DMS114 treated with DMSO at 0.1 percent for 48 hours (cell line): Measurements from ENCODE around the gene APOBEC3H.
"Not testable (repeated sequence)": the region's sequence is repeated elsewhere in the genome, so short reads cannot be mapped to it uniquely, and the experiment has no call there.

ENCODE experiments used
- DNase-seq: peaks from one replicate; lab custom pipeline; 2025; ENCODE audit not compliant: unreplicated experiment; lab: John Stamatoyannopoulos, UW

APOBEC3H gene

DNA sequence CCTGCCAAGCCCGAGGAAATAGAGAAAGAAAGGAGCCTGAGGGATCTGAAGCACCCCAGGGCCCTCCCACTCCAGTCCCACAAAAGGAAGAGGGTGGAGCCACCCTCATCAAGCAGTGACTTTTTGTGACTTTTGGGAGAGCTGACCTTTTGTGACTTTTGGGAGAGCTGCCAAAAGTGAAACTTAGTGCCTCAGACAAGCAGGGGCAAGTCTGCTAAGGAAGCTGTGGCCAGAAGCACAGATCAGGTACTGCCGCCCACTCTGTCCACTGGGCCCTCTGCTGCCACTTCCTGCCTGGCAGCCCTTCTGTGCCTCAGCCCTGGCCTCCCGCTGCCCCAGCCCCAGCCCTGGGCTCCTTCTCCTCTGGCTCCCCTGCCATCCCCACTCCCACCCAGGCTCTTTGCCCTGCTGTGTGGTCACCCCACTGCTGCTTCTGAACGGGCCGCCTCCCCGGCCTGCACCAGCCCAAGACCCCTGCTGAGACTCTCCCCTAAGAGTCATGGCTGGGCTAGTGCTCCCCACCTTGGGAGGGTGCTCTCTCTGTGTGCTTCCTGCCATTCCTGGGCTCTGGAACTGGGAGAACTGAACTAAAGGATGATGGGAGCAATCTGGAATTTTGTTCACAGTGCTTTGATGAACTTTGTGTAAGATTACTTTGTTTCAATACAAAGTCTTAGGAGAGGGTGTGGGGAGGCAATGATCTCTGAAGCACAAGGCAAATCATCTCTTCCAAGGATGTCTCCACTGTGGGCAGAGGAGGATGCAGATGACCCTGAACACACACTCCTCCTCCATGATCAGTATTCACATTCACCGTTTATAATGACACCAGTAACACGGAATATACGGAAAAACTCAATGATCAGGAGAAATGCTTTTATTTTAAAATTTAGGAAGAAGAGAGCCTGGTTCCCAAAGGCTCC, at the start of gene APOBEC3H:
Gene APOBEC3H, plus strand, starts transcription at position 147 of the 923 bp plus-strand sequence. CDS start 3,035 bp downstream, outside the sequence.
- no peak for DNase-seq

DNA sequence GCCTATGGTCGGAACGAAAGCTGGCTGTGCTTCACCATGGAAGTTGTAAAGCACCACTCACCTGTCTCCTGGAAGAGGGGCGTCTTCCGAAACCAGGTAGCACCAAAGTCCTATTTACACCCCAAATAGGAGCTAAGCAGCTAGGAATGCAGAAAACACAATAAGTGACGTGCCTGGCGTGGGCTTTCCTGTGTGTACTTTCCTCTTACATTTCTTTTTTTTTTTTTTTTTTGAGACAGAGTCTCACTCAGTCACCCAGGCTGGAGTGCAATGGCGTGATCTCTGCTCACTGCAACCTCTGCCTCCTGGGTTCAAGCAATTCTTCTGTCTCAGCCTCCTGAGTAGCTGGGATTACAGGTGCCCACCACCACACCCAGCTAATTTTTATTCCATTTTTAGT, 47.6 kb upstream of the APOBEC3H start:
- DNase-seq, result not testable (repeated sequence)

DNA sequence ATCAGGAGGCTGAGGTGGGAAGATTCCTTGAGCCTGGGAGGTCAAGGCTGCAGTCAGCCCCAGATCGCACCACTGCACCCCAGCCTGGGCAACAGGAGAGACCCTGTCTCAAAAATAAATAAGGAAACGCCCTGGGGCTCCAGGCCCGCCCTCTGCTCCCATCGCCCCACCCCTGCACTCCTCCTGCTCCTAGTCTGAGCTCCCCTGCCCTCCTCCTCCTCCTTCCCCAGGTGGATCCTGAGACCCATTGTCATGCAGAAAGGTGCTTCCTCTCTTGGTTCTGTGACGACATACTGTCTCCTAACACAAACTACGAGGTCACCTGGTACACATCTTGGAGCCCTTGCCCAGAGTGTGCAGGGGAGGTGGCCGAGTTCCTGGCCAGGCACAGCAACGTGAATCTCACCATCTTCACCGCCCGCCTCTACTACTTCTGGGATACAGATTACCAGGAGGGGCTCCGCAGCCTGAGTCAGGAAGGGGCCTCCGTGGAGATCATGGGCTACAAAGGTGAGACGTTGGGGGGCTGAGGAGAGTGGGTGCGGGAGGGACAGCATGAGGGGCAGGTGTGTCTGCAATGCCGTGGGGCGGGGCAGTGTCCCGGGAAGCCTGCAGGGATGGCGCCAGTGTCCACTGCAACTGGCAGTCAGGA, 45.1 kb upstream of the APOBEC3H start:
- DNase-seq, result not testable (repeated sequence)

DNA sequence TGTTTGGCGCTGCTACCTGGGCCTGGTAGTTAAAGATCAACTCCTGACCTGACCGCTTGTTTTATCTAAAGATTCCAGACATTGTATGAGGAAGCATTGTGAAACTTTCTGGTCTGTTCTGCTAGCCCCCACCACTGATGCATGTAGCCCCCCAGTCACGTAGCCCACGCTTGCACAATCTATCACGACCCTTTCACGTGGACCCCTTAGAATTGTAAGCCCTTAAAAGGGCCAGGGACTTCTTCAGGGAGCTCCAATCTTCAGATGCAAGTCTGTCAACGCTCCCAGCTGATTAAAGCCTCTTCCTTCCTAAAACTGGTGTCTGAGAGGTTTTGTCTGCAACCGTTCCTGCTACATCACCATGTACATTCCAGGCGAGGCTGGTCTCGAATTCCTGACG, 41.4 kb upstream of the APOBEC3H start:
- no peak for DNase-seq

DNA sequence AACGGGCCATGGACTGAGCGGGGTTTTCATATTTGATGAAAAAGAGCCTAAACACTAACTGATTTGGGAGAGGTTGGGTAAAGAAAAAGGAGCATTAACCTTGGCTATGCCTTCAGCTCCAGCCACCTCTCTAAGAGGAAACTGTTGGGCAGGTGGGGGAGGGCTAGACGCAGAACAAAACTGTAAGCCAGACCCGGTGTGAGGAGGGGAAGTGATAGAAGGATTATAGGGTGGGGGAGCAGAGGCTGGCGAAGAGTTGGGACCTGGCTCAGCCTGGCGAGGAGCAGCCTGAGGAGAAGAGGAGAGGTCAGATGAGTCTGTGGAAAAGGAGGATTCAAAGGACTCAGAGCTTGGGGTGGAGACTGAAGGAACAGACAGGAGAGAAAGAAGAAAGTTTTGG, 35.8 kb upstream of the APOBEC3H start:
- not testable (repeated sequence) for DNase-seq

DNA sequence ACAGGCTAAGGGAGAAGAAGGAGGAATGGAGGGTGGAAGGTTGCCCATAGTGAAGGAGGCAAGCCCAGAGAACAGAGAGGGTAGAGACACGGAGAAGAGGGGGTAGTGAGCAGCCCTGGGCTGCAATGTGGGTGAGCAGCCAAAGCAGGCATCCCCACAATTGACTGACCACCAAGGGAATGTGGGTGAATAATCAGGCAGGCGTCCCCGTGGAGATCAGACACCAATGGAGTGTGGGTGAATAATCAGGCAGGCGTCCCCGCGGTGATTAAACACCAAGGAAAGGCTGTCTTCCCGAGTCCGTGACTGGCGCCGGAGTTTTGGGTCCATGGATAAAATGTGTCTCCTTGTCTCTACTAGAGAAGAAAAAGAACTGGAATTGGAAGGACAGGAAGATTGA, 35.1 kb upstream of the APOBEC3H start:
- DNase-seq, result not testable (repeated sequence)

DNA sequence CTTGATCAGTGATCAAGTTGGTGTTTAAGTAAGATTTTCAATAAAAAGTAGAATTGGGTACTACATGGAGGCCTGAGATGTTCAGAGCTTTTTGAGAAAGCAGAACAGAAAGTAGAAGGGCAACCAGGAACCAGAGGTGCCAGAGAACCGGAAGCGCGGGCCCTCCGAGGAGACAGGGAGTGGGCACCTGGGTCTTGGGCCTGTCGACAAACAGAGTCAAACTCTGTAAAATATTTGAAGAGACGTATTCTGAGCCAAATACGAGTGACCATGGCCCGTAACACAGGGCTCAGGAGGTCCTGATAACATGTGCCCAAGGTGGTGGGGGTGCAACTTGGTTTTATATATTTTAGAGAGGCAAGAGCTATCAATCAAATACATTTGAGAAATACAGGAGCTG, 33.1 kb upstream of the APOBEC3H start:
- not testable (repeated sequence) for DNase-seq

DNA sequence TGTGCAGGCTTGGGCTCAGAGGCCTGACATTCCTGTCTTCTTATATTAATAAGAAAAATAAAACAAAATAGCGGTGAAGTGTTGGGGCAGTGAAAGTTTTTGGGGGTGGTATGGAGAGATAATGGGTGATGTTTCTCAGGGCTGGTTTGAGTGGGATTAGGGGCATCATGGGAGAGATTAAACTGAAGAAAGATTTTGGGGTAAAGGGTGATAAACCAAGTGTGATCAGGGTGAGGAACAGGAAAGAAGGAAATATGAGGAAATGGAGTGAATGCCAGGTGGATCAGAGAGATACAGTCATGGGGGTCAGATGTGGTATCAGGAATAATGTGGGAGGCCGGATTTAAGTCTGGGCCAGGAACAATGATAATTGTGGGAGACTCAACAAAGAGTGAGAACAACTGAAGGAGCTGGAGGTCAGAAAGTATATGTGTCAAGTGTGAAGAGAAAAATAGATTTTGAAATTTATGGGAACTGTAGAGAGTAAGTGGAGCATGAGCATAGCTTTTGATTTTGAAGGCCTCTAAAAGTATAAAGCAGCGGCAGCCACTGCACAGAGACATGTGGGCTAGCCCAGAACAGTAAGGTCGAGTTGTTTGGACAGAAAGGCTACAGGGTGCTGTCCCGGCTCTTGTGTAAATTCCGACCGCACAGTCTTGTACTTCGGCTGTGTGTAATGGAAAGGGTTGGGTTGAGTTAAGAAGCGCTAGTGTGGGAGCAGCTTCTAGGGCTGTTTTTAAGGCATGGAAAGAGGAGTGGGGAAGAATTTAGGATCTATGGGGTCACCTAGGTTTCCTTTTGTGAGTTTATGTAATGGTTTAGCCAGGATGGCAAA, 30.4 kb upstream of the APOBEC3H start:
- not testable (repeated sequence) for DNase-seq

DNA sequence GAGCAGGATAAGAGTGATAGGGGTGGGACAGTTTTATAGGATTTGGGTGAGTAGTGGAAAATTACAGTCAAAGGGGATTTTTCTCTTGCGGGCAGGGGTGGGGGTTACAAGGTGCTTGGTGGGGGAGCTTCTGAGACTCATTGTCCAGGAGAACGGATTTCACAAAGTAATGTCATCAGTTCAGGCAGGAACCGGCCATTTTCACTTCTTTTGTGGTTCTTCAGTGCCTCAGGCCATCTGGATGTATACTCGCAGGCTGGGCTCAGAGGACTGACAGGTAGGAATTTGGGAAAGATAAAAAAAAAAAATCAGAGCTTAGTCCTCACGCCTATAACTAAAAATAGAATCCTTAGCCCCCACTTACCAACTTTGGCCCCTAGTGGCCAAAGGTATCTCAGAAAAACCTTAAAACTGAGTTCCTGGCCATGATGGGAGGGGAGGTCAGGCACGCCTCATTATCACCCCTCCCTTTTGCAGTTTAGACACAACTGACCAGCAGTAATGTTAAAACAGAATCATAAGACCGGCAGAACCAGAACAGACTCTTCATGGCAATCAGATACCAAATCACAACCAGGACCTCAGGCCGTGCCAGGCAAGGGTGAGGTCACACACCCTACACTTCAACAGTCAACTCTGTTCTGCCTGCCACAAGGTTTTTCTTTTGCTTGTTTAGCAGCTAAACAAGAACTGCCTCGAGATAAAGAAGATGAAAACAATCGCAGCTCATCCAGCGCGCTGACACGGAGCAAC, 28.8 kb upstream of the APOBEC3H start:
- no peak for DNase-seq

DNA sequence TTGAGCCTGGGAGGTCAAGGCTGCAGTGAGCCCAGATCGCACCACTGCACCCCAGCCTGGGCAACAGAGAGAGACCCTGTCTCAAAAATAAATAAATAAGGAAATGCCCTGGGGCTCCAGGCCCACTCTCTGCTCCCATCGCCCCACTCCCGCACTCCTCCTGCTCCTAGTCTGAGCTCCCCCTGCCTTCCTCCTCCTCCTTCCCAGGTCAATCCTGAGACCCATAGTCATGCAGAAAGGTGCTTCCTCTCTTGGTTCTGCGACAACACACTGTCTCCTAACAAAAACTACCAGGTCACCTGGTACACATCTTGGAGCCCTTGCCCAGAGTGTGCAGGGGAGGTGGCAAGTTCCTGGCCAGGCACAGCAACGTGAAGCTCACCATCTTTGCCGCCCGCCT, 26.9 kb upstream of the APOBEC3H start:
- no peak for DNase-seq

DNA sequence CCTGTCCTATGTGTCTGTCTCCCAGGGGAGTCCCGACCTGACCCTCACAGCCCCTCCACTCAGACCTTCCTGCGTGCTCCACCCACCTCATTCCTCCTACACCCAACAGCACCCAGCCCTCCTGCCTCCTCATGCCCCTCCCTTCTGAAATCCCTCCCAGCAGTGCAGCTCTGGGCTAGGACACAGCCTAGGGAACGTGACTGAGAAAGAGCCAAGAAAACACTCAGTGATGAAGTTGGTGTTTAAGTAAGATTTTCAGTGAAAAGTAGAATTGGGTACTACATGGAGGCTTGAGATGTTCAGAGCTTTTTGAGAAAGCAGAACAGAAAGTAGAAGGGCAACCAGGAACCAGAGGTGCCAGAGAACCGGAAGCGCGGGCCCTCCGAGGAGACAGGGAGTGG, 24.5 kb upstream of the APOBEC3H start:
- not testable (repeated sequence) for DNase-seq

DNA sequence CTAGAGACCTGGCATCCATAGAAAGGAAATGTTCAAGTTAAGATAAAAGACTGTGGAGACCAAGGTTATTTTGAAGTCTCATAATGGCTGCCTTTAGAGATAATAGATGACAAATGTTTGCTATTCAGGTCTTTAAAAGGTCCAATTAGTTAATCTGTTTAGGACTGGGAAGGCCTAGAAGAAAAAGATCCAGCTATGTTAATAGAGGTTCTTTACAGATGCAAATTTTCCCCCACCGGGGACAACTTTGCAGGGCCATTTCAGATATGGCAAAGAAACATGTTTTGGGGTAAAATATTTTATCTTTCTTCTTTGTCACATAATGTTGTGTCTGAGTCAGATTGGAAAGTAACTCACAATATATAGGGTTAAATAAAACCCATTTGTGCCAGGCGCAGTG, 23.1 kb upstream of the APOBEC3H start:
- DNase-seq, result no peak

DNA sequence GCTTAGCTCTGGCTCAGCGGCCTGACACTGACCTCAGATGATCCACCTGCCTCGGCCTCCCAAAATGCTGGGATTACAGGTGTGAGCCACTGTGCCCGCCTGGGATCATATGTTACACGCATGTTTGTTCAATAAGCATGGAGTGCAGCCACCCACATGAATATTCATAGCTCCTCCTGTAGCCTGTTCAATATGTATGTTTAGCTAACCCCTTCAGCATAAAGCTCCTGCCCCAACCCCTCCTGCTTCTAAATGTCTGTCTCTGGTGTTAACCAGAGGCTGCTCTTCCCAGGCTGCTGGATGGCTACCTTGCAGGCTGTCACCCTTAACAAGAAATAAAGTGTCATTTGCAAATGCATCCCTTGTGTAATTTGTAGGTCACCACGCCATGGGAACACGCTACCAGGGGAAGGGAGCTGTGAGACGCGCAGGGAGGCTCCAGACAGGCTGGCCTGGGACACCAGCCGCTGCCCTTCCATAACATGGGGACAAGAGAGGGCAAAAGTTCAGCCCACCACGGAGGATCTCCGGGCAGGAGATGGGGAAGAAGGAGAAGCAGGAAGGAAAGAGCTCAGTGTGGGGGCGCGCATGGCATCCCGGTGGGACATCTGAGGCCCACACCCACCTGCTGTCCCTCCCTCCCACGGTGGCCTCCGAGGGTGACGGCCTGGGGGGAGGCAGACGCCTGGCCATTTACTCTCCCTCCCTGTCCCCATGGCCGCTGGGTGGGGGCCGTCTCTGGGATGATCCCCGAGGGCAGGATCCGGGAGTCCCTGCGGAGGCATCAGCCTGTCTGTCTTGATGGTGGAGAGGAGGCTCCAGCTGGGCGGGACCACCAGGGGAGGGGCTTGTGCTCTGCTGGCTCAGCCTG, 20.7 kb upstream of the APOBEC3H start:
- DNase-seq, result not testable (repeated sequence)

DNA sequence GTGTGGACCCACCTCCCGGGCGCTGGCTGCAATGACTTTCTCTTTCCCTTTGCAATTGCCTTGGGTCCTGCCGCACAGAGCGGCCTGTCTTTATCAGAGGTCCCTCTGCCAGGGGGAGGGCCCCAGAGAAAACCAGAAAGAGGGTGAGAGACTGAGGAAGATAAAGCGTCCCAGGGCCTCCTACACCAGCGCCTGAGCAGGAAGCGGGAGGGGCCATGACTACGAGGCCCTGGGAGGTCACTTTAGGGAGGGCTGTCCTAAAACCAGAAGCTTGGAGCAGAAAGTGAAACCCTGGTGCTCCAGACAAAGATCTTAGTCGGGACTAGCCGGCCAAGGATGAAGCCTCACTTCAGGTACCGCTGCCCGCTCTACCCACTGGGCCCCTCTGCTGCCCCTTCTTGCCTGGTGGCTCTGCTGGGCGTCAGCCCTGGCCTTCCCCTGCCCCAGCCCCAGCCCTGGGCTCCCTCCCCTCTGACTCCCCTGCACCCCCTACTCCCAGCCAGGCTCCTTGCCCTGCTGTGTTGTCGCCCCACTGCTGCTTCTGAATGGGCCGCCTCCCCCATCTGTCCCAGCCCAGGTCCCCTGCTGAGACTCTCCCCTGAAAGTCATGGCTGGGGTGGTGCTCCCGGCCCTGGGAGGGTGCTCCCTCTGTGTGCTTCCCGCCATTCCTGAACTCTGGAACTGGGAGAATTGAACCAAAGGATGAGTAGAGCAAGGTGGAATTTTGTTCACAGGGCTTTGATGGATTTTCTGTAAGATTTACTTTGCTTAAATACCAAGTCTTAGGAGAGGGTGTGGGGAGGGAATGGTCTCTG, 19.8 kb upstream of the APOBEC3H start, which contains the start of gene APOBEC3G:
Gene APOBEC3G, plus strand, starts transcription at position 250 of the 815 bp plus-strand sequence. Its CDS starts 87 bp downstream, at position 337.
- not testable (repeated sequence) for DNase-seq

DNA sequence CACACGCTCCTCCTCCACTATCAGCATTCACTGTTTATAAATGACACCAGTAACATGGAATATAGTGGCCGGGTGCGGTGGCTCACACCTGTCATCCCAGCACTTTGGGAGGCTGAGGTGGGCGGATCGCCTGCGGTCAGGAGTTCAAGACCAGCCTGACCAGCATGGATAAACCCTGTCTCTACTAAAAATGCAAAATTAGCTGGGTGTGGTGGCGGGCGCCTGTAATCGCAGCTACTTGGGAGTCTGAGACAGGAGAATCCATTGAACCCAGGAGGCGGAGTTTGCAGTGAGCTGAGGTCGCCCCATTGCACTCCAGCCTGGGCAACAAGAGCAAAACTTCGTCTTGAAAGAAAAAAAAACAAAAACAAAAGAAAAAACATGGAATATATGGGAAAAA, 19.1 kb upstream of the APOBEC3H start:
- not testable (repeated sequence) for DNase-seq

DNA sequence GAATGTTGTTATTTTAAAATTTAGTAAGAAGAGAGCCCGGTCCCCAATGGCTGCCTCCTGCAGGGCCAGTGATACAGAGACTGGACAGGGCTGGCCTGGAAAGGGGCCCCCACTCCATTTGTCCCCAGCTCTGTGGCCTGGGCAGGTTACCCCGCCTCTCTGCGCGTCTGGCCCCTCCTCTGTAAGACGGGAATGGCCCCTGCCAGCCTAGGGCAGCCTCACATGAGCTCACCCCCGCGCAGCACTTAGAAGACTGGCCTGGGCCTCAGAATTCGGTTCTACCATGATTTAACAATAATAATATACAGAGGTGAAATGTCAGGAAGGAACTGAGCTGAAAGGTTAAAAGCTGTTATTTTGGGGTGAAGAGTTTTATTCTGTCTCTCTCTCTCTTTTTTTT, 18.7 kb upstream of the APOBEC3H start:
- DNase-seq, result no peak

DNA sequence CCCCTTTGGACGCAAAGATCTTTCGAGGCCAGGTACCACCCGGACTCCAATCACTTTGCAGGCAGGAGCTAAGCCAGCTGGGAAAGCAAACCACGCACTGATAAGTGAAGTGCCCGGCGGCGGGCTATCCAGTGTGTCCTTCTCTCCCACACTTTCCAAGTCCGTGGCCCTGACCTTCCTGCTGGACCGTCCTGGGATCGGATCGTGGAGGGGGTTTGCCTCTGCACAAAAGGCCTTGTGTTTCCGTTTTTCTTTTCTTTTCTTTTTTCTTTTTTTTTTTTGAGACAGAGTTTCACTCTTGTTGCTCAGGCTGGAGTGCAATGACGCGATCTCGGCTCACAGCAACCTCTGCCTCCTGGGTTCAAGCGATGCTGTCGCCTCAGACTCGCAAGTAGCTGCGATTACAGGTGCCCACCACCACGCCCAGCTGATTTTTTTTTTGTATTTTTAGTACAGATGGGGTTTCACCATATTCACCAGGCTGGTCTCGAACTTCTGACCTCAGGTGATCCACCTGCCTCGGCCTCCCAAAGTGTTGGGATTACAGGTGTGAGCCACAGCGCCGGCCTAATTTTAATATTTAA, 17.9 kb upstream of the APOBEC3H start:
- not testable (repeated sequence) for DNase-seq

DNA sequence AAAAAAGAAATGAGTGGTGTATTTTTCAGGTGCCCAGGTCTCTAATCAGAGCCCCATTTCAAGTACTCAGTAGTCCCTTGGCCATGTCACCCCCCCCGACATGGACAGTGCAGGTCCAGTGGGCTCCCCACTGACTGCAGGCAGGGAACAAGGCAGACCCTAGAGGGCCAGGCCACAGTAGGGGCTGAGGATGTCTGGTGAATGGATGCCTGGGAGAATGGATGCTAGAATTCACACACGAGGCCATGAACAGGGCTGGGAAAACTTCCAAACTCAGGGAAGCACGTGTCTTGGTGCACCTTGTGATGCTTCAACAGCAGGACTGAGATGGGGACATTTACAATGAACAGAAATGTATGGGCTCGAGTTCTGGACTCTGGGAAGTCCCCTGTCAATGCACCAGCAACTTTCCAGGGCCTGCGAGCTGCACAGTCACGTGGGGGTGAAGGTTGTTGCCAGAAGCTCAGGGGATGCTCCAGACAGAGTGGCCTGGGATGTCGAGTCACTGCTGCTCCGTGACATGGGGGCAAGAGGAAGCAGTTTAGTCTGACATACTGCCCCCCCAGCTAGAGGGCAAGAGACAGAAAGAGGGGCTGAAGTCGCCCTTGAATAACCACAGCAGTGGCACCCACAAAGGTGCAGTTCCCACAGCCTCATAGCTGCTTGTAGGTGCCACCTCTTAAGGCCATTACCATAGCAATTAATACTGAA, 16.8 kb upstream of the APOBEC3H start:
- DNase-seq, result no peak
